ENCODE results near the gene LENG8.
"Not testable (repeated sequence)": the region's sequence is repeated elsewhere in the genome, so short reads cannot be mapped to it uniquely, and the experiment has no call there.

Gene LENG8

DNA sequence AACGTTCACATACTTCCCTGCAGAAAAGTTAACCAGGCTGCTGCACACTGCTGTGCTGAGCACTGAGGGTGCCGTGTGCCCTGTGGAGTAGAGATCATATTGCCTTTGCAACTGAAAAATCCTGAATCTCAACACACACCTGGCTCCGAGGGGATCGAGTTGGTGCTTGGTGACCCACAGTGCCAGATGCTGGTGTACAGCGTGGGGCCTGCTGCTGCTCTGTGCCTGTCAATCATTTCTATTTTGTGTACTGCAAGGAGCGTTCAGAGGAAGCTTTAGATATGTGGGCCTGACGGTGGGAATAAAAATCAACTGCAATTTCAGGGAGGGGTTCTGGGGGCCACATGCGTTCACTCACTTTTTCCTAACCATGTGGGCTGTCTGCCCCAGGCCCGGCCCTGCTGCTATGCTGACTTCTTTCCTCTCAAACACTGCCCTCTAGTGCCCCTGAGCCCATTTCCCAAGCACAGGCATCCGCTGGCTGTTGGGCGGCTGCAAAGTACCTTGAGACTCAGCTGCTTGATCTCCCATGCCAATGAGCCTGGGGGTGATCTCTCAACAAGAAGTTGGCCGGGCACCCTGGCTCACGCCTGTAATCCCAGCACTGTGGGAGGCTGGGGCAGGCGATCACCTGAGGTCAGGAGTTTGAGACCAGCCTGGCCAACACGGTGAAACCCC lies 9.7 kb upstream of the LENG8 start:
- TF ChIP-seq, protein P1, sequence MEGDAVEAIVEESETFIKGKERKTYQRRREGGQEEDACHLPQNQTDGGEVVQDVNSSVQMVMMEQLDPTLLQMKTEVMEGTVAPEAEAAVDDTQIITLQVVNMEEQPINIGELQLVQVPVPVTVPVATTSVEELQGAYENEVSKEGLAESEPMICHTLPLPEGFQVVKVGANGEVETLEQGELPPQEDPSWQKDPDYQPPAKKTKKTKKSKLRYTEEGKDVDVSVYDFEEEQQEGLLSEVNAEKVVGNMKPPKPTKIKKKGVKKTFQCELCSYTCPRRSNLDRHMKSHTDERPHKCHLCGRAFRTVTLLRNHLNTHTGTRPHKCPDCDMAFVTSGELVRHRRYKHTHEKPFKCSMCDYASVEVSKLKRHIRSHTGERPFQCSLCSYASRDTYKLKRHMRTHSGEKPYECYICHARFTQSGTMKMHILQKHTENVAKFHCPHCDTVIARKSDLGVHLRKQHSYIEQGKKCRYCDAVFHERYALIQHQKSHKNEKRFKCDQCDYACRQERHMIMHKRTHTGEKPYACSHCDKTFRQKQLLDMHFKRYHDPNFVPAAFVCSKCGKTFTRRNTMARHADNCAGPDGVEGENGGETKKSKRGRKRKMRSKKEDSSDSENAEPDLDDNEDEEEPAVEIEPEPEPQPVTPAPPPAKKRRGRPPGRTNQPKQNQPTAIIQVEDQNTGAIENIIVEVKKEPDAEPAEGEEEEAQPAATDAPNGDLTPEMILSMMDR (IDR thresholded peaks at IDR 0.05; ENCODE audit: low read depth, low read length, missing control alignments): peak; percentile 54
- no peak for DNase-seq (ENCODE audit: extremely low read depth, low read depth)

DNA sequence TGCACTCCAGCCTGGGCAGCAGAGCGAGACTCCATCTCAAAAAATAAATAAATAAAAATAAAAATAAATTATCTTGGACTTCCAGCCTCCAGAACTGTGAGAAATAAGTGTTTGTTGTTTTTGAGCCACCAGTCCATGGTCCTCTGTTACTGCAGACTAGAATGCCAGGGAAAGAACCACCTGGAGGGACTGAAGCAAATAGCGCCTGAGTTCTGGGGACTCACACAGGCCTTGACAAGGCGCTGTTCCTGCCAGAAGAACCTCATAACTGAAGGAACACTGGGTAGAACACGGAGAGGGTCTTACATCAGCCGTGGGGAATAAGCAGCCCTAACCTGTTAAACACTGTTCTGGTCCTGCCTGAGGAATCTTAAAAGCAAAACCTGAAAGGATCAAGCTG lies 8.4 kb upstream of the LENG8 start:
- TF ChIP-seq, protein P1 (IDR thresholded peaks at IDR 0.05; ENCODE audit: low read depth, low read length, missing control alignments): no peak
- DNase-seq (ENCODE audit: extremely low read depth, low read depth): no peak
- no peak overlapping the region for H3K4me3 ChIP-seq (replicated peaks; ENCODE audit: low read depth, low read length)

More for the DNA sequence above, 9.7 kb upstream of the LENG8 start:
- no peak overlapping the region for H3K4me3 ChIP-seq (replicated peaks; ENCODE audit: low read depth, low read length)

DNA sequence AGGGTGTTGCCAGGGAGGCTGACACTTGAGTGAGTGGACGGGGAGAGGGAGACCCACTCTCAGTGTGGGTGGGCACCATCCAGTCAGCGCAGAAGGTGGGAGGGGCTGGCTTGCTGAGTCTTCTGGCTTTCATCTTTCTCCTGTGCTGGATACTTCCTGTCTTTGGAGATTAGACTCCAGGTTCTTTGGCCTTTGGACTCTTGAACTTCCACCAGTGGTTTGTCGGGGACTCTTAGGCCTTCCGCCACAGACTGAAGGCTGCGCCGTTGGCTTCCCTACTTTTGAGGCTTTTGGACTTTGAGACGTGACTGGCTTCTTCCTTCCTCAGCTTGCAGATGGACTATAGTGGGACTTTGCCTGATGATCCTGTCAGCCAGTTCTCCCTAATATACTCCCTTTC lies 4.3 kb upstream of the LENG8 start:
- DNase-seq (ENCODE audit: extremely low read depth, low read depth): no peak
- TF ChIP-seq, protein P1 (IDR thresholded peaks at IDR 0.05; ENCODE audit: low read depth, low read length, missing control alignments): no peak
- H3K4me3 ChIP-seq (replicated peaks; ENCODE audit: low read depth, low read length): no peak overlapping the region

DNA sequence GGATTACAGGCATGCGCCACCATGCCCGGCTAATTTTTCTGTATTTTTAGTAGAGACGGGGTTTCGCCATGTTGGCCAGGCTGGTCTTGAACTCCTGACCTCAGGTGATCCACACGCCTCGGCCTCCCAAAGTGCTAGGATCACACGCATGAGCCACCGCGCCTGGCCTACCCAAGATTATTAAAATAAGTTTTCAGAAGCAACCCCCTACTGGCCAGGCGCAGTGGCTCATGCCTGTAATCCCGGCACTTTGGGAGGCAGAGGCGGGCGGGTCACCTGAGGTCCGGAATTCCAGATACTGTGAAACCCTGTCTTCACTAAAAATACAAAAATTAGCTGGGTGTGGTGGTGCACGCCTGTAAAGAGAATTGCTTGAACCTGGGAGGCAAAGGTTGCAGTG lies 2.6 kb upstream of the LENG8 start:
- DNase-seq (ENCODE audit: extremely low read depth, low read depth); H3K4me3 ChIP-seq (replicated peaks; ENCODE audit: low read depth, low read length): not testable (repeated sequence)

DNA sequence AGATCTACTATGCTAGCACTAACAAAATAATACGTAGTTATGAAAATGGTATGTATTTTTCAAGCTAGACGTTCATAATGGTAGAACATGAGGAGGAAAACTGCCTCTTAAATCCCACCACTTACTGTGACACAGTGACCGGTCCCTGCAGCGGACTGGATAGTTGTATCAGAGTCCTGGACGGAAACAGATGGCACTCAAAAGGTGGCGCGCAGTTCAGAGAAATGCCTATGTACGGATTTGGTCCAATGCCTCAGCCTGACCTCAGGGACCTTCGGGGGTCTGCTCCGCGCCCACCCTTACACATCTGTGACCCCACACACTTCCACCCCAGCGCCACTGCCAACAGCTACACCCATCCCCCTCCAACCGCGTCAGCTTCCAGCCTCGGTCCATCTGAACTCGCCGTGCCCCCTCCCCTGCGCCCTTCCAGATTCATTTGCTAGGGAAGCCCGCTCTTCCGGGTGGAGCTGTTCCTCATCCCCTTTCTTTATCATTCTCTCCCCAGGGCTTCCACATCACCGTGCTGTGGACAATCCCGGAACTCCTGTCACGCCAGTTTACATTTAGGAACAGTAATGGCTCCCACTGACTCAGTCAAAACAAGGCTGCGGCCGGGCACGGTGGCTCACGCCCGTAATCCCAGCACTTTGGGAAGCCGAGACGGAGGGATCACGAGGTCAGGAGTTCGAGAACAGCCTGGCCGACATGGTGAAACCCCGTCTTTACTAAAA lies 792 bp upstream of the LENG8 start:
- peak overlapping the region; percentile 78 for H3K4me3 ChIP-seq (replicated peaks; ENCODE audit: low read depth, low read length)
- no peak for DNase-seq (ENCODE audit: extremely low read depth, low read depth)
- TF ChIP-seq, protein P1 (IDR thresholded peaks at IDR 0.05; ENCODE audit: low read depth, low read length, missing control alignments): no peak

DNA sequence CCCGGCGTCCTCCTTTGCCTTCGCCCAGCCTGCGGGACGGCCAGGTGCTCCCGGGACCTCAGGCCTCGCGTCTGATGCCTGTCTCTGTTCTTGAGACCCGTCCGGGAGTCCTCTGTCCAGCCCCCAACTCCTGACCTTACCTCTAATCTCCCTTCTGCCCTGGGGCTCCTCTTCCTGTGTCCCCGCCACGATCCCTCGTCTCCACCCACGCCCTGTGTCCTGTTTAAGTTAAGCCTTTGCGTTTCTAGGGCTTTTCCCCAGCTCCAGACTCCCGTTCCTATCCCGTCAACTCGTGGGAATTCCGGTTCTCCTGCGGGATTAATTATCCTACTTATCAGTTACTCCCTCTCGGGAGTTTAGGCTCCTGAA lies 686 bp downstream of the LENG8 start:
- TF ChIP-seq, protein P1 (IDR thresholded peaks at IDR 0.05; ENCODE audit: low read depth, low read length, missing control alignments): no peak
- peak overlapping the region; percentile 78 for H3K4me3 ChIP-seq (replicated peaks; ENCODE audit: low read depth, low read length)
- no peak for DNase-seq (ENCODE audit: extremely low read depth, low read depth)

DNA sequence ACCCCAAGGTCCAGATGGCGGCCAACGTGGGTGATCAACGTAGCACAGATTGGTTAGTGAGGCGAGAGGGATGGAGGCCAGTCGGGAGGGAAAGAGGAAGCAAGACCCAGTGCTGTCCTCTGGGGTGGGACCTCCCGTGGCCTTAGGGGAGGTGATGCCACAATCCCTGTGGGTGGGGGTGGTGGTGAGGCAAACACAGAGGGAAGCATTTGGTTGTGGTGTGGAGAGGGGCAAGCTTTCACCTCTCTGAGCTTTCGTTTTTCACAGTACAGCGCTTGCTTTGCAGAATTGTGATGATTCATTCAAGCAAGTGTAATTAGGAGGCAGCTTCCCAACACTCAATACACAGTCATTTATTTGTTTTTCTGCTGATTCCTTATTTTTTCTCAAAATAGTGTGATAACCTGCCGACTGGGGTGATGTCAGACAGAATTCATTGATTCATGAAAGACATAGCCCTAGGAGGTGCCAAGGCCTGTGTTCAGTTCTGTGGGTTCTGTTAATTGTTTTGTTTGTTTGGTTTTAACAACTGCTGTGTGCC lies 2.4 kb downstream of the LENG8 start:
- H3K4me3 ChIP-seq (replicated peaks; ENCODE audit: low read depth, low read length): peak overlapping the region; percentile 78
- TF ChIP-seq, protein P1 (IDR thresholded peaks at IDR 0.05; ENCODE audit: low read depth, low read length, missing control alignments): no peak
- no peak for DNase-seq (ENCODE audit: extremely low read depth, low read depth)

All from HFF-Myc (cell line).